ENCODE results near the gene OSBP2.
A peak's percentile ranks its signal among the peaks of the same experiment; 100 is the strongest.

OSBP2 gene

GRCh38 chr22:30905696-30906341 lies 211.1 kb downstream of the OSBP2 start:
- H3K4me1 Mint-ChIP-seq: peaks cover 12 to 23% of the 10 kb centered on the region in 2 donors
- H3K36me3 Mint-ChIP-seq: peaks cover 16 to 21% of the 10 kb centered on the region in 2 donors

GRCh38 chr22:30906411-30906810 lies 211.7 kb downstream of the OSBP2 start:
- peaks cover 12 to 23% of the 10 kb centered on the region in 2 donors for H3K4me1 Mint-ChIP-seq
- no peaks in the 10 kb centered on the region for H3K27me3 Mint-ChIP-seq
- DNase-seq (no peak), ATAC-seq (replicated peaks) (no peak)
- H3K4me3 Mint-ChIP-seq: no peak overlapping the region
- peaks cover 18 to 22% of the 10 kb centered on the region in 2 donors for H3K36me3 Mint-ChIP-seq
- H3K27ac Mint-ChIP-seq: no peak overlapping the region
- H3K9me3 Mint-ChIP-seq: no peaks in the 10 kb centered on the region

More at GRCh38 chr22:30905696-30906341, 211.1 kb downstream of the OSBP2 start:
- no peak for DNase-seq
- H3K4me3 Mint-ChIP-seq: no peak overlapping the region
- ATAC-seq (replicated peaks): no peak
- no peaks in the 10 kb centered on the region for H3K9me3 Mint-ChIP-seq
- no peaks in the 10 kb centered on the region for H3K27me3 Mint-ChIP-seq
- no peak overlapping the region for H3K27ac Mint-ChIP-seq

- Mint-ChIP-seq H3K27me3 (no peaks in the 10 kb centered on the region), H3K9me3 (no peaks in the 10 kb centered on the region), H3K27ac (no peak overlapping the region), H3K4me3 (no peak overlapping the region), H3K36me3 (peaks cover 19 to 22% of the 10 kb centered on the region in 2 donors), H3K4me1 (peaks cover 12 to 23% of the 10 kb centered on the region in 2 donors)
- no peak for ATAC-seq (replicated peaks)
- DNase-seq: no peak
Measured at GRCh38 chr22:30906946-30907345, 212.3 kb downstream of the OSBP2 start.

- no peak for ATAC-seq (replicated peaks)
- H3K27ac Mint-ChIP-seq: no peak overlapping the region
- H3K4me1 Mint-ChIP-seq: peaks cover 3 to 12% of the 10 kb centered on the region in 2 donors
- no peak overlapping the region for H3K4me3 Mint-ChIP-seq
- H3K36me3 Mint-ChIP-seq: peaks cover 19 to 23% of the 10 kb centered on the region in 2 donors
- DNase-seq: no peak
- H3K27me3 Mint-ChIP-seq: no peaks in the 10 kb centered on the region
- no peaks in the 10 kb centered on the region for H3K9me3 Mint-ChIP-seq
Measured at GRCh38 chr22:30908051-30908461, 213.4 kb downstream of the OSBP2 start.

- DNase-seq: no peak
- H3K9me3 Mint-ChIP-seq: no peaks in the 10 kb centered on the region
Measured at GRCh38 chr22:30909306-30909705, 214.6 kb downstream of the OSBP2 start.

GRCh38 chr22:30910358-30910757 lies 215.7 kb downstream of the OSBP2 start:
- Mint-ChIP-seq H3K36me3 (peaks cover 18 to 22% of the 10 kb centered on the region in 2 donors), H3K4me1 (peaks cover 0 to 5% of the 10 kb centered on the region in 2 donors), H3K27ac (no peak overlapping the region), H3K4me3 (no peak overlapping the region), H3K27me3 (no peaks in the 10 kb centered on the region), H3K9me3 (no peaks in the 10 kb centered on the region)
- DNase-seq (no peak), ATAC-seq (replicated peaks) (no peak)

More at GRCh38 chr22:30909306-30909705, 214.6 kb downstream of the OSBP2 start:
- Mint-ChIP-seq H3K36me3 (peaks cover 19 to 24% of the 10 kb centered on the region in 2 donors), H3K27ac (no peak overlapping the region), H3K4me3 (no peak overlapping the region), H3K27me3 (no peaks in the 10 kb centered on the region), H3K4me1 (peaks cover 0 to 5% of the 10 kb centered on the region in 2 donors)
- ATAC-seq (replicated peaks): no peak

GRCh38 chr22:30918761-30919160 lies 224.1 kb downstream of the OSBP2 start:
- H3K36me3 Mint-ChIP-seq: peaks cover 9 to 16% of the 10 kb centered on the region in 2 donors
- no peak overlapping the region for H3K27ac Mint-ChIP-seq
- no peak for DNase-seq
- peaks cover 6 to 18% of the 10 kb centered on the region in 2 donors for H3K4me1 Mint-ChIP-seq
- no peak for ATAC-seq (replicated peaks)
- no peaks in the 10 kb centered on the region for H3K27me3 Mint-ChIP-seq
- peaks cover 4 to 5% of the 10 kb centered on the region in 2 donors for H3K9me3 Mint-ChIP-seq
- no peak overlapping the region for H3K4me3 Mint-ChIP-seq

- no peaks in the 10 kb centered on the region for H3K27me3 Mint-ChIP-seq
- H3K27ac Mint-ChIP-seq: no peak overlapping the region
- ATAC-seq (replicated peaks) (no peak), DNase-seq (no peak)
- H3K9me3 Mint-ChIP-seq: peaks cover 4 to 5% of the 10 kb centered on the region in 2 donors
- H3K4me1 Mint-ChIP-seq: peaks cover 6 to 18% of the 10 kb centered on the region in 2 donors
- no peak overlapping the region for H3K4me3 Mint-ChIP-seq
- H3K36me3 Mint-ChIP-seq: peaks cover 12 to 28% of the 10 kb centered on the region in 2 donors
Measured at GRCh38 chr22:30919973-30920372, 225.3 kb downstream of the OSBP2 start.

- peak; percentile 64 for DNase-seq
- peaks cover 6 to 18% of the 10 kb centered on the region in 2 donors for H3K4me1 Mint-ChIP-seq
- peaks cover 4 to 5% of the 10 kb centered on the region in 2 donors for H3K9me3 Mint-ChIP-seq
- peak overlapping the region; percentile 64 for H3K4me3 Mint-ChIP-seq
- ATAC-seq (replicated peaks): peak; percentile 68 to 70
- H3K27me3 Mint-ChIP-seq: no peaks in the 10 kb centered on the region
- peaks cover 12 to 31% of the 10 kb centered on the region in 2 donors for H3K36me3 Mint-ChIP-seq
- no peak overlapping the region for H3K27ac Mint-ChIP-seq
Measured at GRCh38 chr22:30920407-30920806, 225.7 kb downstream of the OSBP2 start.

GRCh38 chr22:30921108-30921507 lies 226.4 kb downstream of the OSBP2 start:
- H3K4me1 Mint-ChIP-seq: peaks cover 6 to 18% of the 10 kb centered on the region in 2 donors
- peak overlapping the region; percentile 82 to 89 for H3K4me3 Mint-ChIP-seq
- H3K9me3 Mint-ChIP-seq: peaks cover 4 to 5% of the 10 kb centered on the region in 2 donors
- no peak overlapping the region for H3K27ac Mint-ChIP-seq
- no peak for ATAC-seq (replicated peaks)
- H3K27me3 Mint-ChIP-seq: no peaks in the 10 kb centered on the region
- peaks cover 14 to 33% of the 10 kb centered on the region in 2 donors for H3K36me3 Mint-ChIP-seq
- DNase-seq: no peak

GRCh38 chr22:30922151-30922611 lies 227.5 kb downstream of the OSBP2 start:
- peaks cover 18 to 40% of the 10 kb centered on the region in 2 donors for H3K36me3 Mint-ChIP-seq
- peak; percentile 76 to 85 for ATAC-seq (replicated peaks)
- peaks cover 0 to 3% of the 10 kb centered on the region in 2 donors for H3K9me3 Mint-ChIP-seq
- peak overlapping the region; percentile 82 to 89 for H3K4me3 Mint-ChIP-seq
- H3K27me3 Mint-ChIP-seq: no peaks in the 10 kb centered on the region
- peak; percentile 78 for DNase-seq
- H3K4me1 Mint-ChIP-seq: peaks cover 5 to 20% of the 10 kb centered on the region in 2 donors
- H3K27ac Mint-ChIP-seq: peak overlapping the region; percentile 88

- H3K27ac Mint-ChIP-seq: peak overlapping the region; percentile 65
- H3K27me3 Mint-ChIP-seq: no peaks in the 10 kb centered on the region
- H3K36me3 Mint-ChIP-seq: peaks cover 24 to 46% of the 10 kb centered on the region in 2 donors
- peak overlapping the region in 1 of 2 donors; percentile 22 for H3K4me3 Mint-ChIP-seq
- peaks cover 5 to 23% of the 10 kb centered on the region in 2 donors for H3K4me1 Mint-ChIP-seq
- H3K9me3 Mint-ChIP-seq: peaks cover 0 to 3% of the 10 kb centered on the region in 2 donors
- DNase-seq: no peak
- ATAC-seq (replicated peaks): no peak
Measured at GRCh38 chr22:30923168-30923900, 228.7 kb downstream of the OSBP2 start.

- Mint-ChIP-seq H3K36me3 (peaks cover 30 to 53% of the 10 kb centered on the region in 2 donors), H3K27me3 (no peaks in the 10 kb centered on the region), H3K4me3 (no peak overlapping the region), H3K27ac (no peak overlapping the region), H3K4me1 (peaks cover 2 to 13% of the 10 kb centered on the region in 2 donors), H3K9me3 (peaks cover 0 to 3% of the 10 kb centered on the region in 2 donors)
- DNase-seq (no peak), ATAC-seq (replicated peaks) (no peak)
Measured at GRCh38 chr22:30925667-30926066, 231.0 kb downstream of the OSBP2 start.

- H3K27ac Mint-ChIP-seq: peak overlapping the region; percentile 48
- peaks cover 39 to 62% of the 10 kb centered on the region in 2 donors for H3K36me3 Mint-ChIP-seq
- DNase-seq (no peak), ATAC-seq (replicated peaks) (no peak)
- peaks cover 0 to 3% of the 10 kb centered on the region in 2 donors for H3K9me3 Mint-ChIP-seq
- H3K4me1 Mint-ChIP-seq: peaks cover 2 to 13% of the 10 kb centered on the region in 2 donors
- H3K4me3 Mint-ChIP-seq: no peak overlapping the region
- no peaks in the 10 kb centered on the region for H3K27me3 Mint-ChIP-seq
Measured at GRCh38 chr22:30926706-30927105, 232.0 kb downstream of the OSBP2 start.
